Right lobe of liver (tissue), 6 donors: ENCODE measurements around the gene POLR1D. TPM values are rescaled to one million over a fixed set of nuclear protein-coding genes. Genes with fewer than 3 reads are reported as not detected.

Experiments used
- ATAC-seq, 4 donors: fragments of 200-7000 bp; cut with Tn5 transposase; one replicate each; pipeline ENCODE4 v1.9.1; 2020; ENCODE audit warnings: mild to moderate bottlenecking in 4 of 4, moderate library complexity in 4 of 4
- DNase-seq, 3 donors: peaks; one replicate each; pipeline ENCODE4 v3.0.0-alpha.2; 2020
- H3K27ac ChIP-seq, 3 donors: fragments of 200-600 bp; one replicate each; pipeline ENCODE4 v1.8.0; 2022
- H3K27me3 ChIP-seq, 2 donors: fragments of 200-600 bp; one replicate each; pipeline ENCODE4 v1.8.0; 2022
- H3K36me3 ChIP-seq, 4 donors: fragments of 200-600 bp; sonication (generic) in 1 of 4; one replicate each; pipeline versions ENCODE4 v1.5.1 to v1.8.0; 2017 to 2022; ENCODE audit warnings: control low read depth in 1 of 4
- H3K4me1 ChIP-seq, 4 donors: fragments of 200-600 bp; sonication (generic) in 1 of 4; one replicate each; pipeline versions ENCODE4 v1.5.1 to v1.8.0; 2017 to 2022; ENCODE audit warnings: control low read depth in 1 of 4
- H3K4me3 ChIP-seq, 3 donors: fragments of 200-600 bp; one replicate each; pipeline ENCODE4 v1.8.0; 2022
- H3K9me3 ChIP-seq, 4 donors: fragments of 200-600 bp; sonication (generic) in 1 of 4; one replicate each; pipeline versions ENCODE4 v1.5.1 to v1.8.0; 2017 to 2022; ENCODE audit warnings: control low read depth in 1 of 4
- POLR2A ChIP-seq: fragments of 450-650 bp; IDR thresholded peaks from one replicate; pipeline ENCODE4 v1.6.1; 2017; ENCODE audit warnings: antibody characterized with exemption, mild to moderate bottlenecking
- WGBS: methylation state at CpG from one replicate; pipeline ENCODE4 v1.1.6; 2018; ENCODE audit warnings: low coverage, low lambda C conversion rate; ENCODE audit not compliant: insufficient coverage; ENCODE audit errors: missing lambda C conversion rate; 5-methylcytosine and 5-hydroxymethylcytosine counted together
- intact Hi-C, 2 donors: fragments of 100-400 bp; cut with DNase I; formaldehyde crosslinking; loops; one replicate each; pipeline versions ENCODE4 v1.11.2 to v1.14.1; 2022
- total RNA-seq, 6 experiments: library from RNA; depleted of rRNA in 2 of 6; stranded (reverse); fragments of >200 nt in 2 of 6; fragmentation: NEBNext Ultra II Directional in 3 of 6; extraction: Animal tissue kit (Norgen Biotek cat#: 25700) in 3 of 6; gene quantifications; one replicate each; pipeline versions ENCODE4 v1.1.0 to v1.2.4, GENCODE V29; 2016 to 2023
- TF ChIP-seq, protein P1 (sequence below), 4 donors: fragments of 200-600 bp in 3 of 4; fragments of 450-650 bp in 1 of 4; IDR thresholded peaks; one replicate each; pipeline versions ENCODE4 v1.5.1 to v1.8.0; 2016 to 2022; ENCODE audit warnings: antibody characterized with exemption in 4 of 4, mild to moderate bottlenecking in 2 of 4
- donor health status: DM: no; HTN: yes; CAD: no.
- donor health status: DM: no; HTN: no; CAD: no.
- donor health status: DM: no; HTN: no; CAD: no.
- donor health status: DM: no; HTN: yes; CAD: no.
- donor health status: DM: no; HTN: yes; CAD: no.

POLR1D gene
- total RNA-seq, 6 experiments from 2014 or later: 34.9 to 56.2 (median 46.6) TPM

DNA sequence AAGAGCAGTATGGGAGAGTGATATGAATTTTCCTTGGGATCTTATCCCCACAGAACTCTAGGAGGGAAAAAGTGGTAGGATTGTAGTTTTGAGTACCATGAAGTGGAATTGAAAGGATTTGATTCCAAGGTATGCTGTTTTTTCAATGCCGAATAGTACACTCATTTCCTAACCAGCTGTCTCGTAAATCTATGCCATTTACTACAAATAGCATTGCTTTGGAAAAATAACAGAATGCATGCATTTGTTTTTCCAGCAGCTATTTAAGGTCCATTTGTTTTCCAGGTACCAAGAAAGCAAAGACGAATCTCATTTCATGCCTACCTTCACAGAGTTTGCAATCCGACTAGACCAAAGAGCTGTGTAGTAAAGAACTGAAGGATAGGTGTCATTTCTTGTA lies 10.5 kb downstream of the POLR1D start:
- intact Hi-C loops: no loop called here
- no peak for TF ChIP-seq POLR2A
- TF ChIP-seq, protein P1, sequence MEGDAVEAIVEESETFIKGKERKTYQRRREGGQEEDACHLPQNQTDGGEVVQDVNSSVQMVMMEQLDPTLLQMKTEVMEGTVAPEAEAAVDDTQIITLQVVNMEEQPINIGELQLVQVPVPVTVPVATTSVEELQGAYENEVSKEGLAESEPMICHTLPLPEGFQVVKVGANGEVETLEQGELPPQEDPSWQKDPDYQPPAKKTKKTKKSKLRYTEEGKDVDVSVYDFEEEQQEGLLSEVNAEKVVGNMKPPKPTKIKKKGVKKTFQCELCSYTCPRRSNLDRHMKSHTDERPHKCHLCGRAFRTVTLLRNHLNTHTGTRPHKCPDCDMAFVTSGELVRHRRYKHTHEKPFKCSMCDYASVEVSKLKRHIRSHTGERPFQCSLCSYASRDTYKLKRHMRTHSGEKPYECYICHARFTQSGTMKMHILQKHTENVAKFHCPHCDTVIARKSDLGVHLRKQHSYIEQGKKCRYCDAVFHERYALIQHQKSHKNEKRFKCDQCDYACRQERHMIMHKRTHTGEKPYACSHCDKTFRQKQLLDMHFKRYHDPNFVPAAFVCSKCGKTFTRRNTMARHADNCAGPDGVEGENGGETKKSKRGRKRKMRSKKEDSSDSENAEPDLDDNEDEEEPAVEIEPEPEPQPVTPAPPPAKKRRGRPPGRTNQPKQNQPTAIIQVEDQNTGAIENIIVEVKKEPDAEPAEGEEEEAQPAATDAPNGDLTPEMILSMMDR (IDR thresholded peaks at IDR 0.05): no peak

DNA sequence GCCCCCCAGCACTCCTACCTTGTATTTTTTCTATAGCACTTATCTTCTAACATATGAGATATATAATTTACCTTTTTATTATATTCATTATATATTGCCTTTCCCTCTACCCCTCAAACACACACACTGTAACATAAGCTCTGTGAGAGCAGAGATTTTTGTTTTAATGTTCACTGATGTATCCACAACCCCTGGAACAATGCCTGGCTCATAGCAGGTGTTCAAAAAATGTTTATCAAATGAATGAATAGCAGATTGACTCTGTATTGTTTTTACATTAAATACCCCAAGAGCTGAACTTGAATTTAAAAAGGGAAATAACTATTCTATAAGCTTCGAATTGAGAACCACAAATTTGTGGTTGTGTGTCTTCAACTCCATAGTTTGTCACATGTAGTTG lies 11.0 kb downstream of the POLR1D start:
- intact Hi-C loops: no loop called here
- 69% methylated on average over 1 of the region's 1 CpG for whole genome bisulfite sequencing
- peaks cover 0 to 5% (median 0%) of the 10 kb centered on the region in 4 donors for H3K4me1 ChIP-seq
- H3K9me3 ChIP-seq: no peaks in the 10 kb centered on the region
- no peak overlapping the region for H3K27ac ChIP-seq
- no peaks in the 10 kb centered on the region for H3K27me3 ChIP-seq
- ATAC-seq (no peak), DNase-seq (no peak)
- no peak overlapping the region for H3K4me3 ChIP-seq
- no peak for TF ChIP-seq POLR2A
- TF ChIP-seq, protein P1 (IDR thresholded peaks at IDR 0.05): no peak
- H3K36me3 ChIP-seq: no peaks in the 10 kb centered on the region

More for the DNA sequence above, 10.5 kb downstream of the POLR1D start:
- 100% methylated on average over 4 of the region's 4 CpGs for WGBS
- ATAC-seq (no peak), DNase-seq (no peak)
- Histone ChIP-seq H3K9me3 (no peaks in the 10 kb centered on the region), H3K4me3 (no peak overlapping the region), H3K36me3 (no peaks in the 10 kb centered on the region), H3K27ac (no peak overlapping the region), H3K27me3 (no peaks in the 10 kb centered on the region), H3K4me1 (peaks cover 0 to 4% (median 0%) of the 10 kb centered on the region in 4 donors)

DNA sequence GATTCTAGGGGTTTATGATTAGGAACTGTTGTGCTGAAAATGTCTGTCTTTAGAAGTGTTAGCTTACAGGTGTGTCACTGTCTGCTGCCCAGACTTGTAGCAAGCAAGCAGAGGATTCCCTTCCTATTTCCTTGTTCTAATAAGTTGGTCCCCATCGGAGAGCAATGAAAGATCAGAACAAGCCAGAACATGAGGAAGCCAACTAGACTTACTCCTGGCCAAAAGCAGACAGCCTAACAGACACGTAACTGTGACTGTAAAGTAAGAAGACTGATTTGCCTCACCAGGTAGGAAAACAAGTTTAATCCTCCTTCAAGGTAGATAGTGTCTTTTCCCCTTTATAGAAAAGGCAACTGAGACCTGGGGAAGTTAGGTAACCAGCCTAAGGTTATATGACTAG lies 12.5 kb downstream of the POLR1D start:
- Histone ChIP-seq H3K27me3 (no peaks in the 10 kb centered on the region), H3K4me3 (no peak overlapping the region), H3K9me3 (no peaks in the 10 kb centered on the region), H3K27ac (no peak overlapping the region), H3K36me3 (no peaks in the 10 kb centered on the region), H3K4me1 (peaks cover 0 to 5% (median 0%) of the 10 kb centered on the region in 4 donors)
- TF ChIP-seq, protein P1 (IDR thresholded peaks at IDR 0.05): no peak
- TF ChIP-seq POLR2A: no peak
- DNase-seq (no peak), ATAC-seq (no peak)
- WGBS: 80% methylated on average over 2 of the region's 2 CpGs
- intact Hi-C loops: no loop called here

DNA sequence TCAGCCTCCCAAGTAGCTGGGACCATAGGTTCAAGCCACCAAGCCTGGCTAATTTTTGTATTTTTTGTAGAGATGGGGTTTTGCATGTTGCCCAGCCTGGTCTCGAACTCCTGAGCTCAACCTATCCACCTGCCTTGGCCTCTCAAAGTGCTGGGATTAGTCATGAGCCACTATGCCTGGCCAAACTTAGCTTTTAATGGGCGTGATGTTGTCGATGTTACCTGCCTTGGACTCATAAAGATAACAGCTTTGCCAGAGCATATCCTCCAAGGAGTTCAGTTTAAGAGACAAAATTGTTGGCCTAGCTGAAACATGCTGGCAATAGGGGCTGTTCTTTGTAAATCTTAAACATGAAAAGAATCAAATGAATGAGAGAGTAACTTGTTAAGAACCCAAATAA lies 13.1 kb downstream of the POLR1D start:
- WGBS: 100% methylated on average over 1 of the region's 3 CpGs
- Histone ChIP-seq H3K9me3 (no peaks in the 10 kb centered on the region), H3K27ac (no peak overlapping the region), H3K4me1 (peaks cover 0 to 5% (median 0%) of the 10 kb centered on the region in 4 donors), H3K4me3 (no peak overlapping the region), H3K36me3 (no peaks in the 10 kb centered on the region), H3K27me3 (no peaks in the 10 kb centered on the region)
- TF ChIP-seq POLR2A: no peak
- TF ChIP-seq, protein P1 (IDR thresholded peaks at IDR 0.05): no peak
- ATAC-seq (no peak), DNase-seq (no peak)
- intact Hi-C loops: no loop called here

DNA sequence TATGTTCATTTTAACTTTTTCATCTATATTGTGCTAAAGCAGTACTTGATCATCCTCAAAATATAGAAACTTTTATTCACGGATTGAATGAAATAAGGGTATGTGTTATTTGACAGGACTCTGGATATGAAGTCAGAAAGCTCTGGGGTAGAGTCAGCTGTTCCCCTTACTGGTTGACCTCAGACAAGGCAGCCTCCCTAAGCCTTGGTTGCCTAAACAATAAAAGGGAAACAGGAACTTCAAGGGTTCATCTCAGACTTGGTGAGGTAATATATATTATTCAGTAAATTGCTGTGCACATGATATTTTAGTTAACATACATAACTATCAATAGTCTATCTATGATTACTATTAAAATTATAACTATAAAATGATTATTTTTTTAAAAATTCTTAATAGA lies 13.6 kb downstream of the POLR1D start:
- Histone ChIP-seq H3K27me3 (no peaks in the 10 kb centered on the region), H3K4me3 (no peak overlapping the region), H3K4me1 (peaks cover 0 to 5% (median 0%) of the 10 kb centered on the region in 4 donors), H3K36me3 (no peaks in the 10 kb centered on the region), H3K27ac (no peak overlapping the region), H3K9me3 (no peaks in the 10 kb centered on the region)
- TF ChIP-seq, protein P1 (IDR thresholded peaks at IDR 0.05): no peak
- TF ChIP-seq POLR2A: no peak
- intact Hi-C loops: no loop called here
- ATAC-seq (peak in 2 of 4 donors; percentile 45 to 57), DNase-seq (no peak)
- 75% methylated on average over 1 of the region's 1 CpG for WGBS
